WTC11 (cell line): Measurements from ENCODE around the gene VSIG10L2. TPM values are rescaled to one million over a fixed set of nuclear protein-coding genes. Genes with fewer than 3 reads are reported as not detected.

Experiments
- ATAC-seq: fragments of 200-7000 bp; cut with Tn5 transposase; 2 replicates; pipeline ENCODE4 v1.10.0; 2021; ENCODE audit warnings: mild to moderate bottlenecking, moderate library complexity
- CTCF ChIA-PET: fragments of 300-600 bp; sonication (Branson Sonifier 250); formaldehyde crosslinking; loops from one replicate; lab custom pipeline; 2021; ENCODE audit warnings: antibody characterized with exemption; lab: Charles Lee
- POLR2A ChIA-PET: fragments of 350-600 bp; sonication (Branson Sonifier 250); formaldehyde crosslinking; loops from one replicate; lab custom pipeline; 2021; ENCODE audit warnings: antibody characterized with exemption; lab: Charles Lee
- DNase-seq: peaks from one replicate; pipeline ENCODE4 v3.0.0; 2021; ENCODE audit warnings: low spot score
- H3K27ac Mint-ChIP-seq: 2 replicates; pipeline ENCODE4 v1.8.0; 2021; ENCODE audit warnings: mixed read lengths
- H3K27me3 Mint-ChIP-seq: 2 replicates; pipeline ENCODE4 v1.8.0; 2021; ENCODE audit warnings: low read depth, mild to moderate bottlenecking, moderate library complexity, mixed read lengths
- H3K36me3 Mint-ChIP-seq: 2 replicates; pipeline ENCODE4 v1.8.0; 2021; ENCODE audit warnings: mixed read lengths
- H3K4me1 Mint-ChIP-seq: 2 replicates; pipeline ENCODE4 v1.8.0; 2022; ENCODE audit warnings: mixed read lengths
- H3K4me3 Mint-ChIP-seq: 2 replicates; pipeline ENCODE4 v1.8.0; 2021; ENCODE audit warnings: mild to moderate bottlenecking, moderate library complexity, mixed read lengths
- H3K9me3 Mint-ChIP-seq: 2 replicates; pipeline ENCODE4 v1.8.0; 2021; ENCODE audit warnings: mixed read lengths
- AR ChIP-seq: fragments of 250-450 bp; sonication (Bioruptor Pico); IDR thresholded peaks from 2 replicates; pipeline ENCODE4 v1.9.0; 2021; ENCODE audit warnings: mild to moderate bottlenecking
- ARID4B ChIP-seq: sonication (generic); formaldehyde crosslinking; IDR thresholded peaks from 2 replicates; pipeline ENCODE4 v1.8.0; 2023; ENCODE audit warnings: missing genetic modification reagents, mild to moderate bottlenecking, borderline replicate concordance
- ATF1 ChIP-seq: sonication (generic); formaldehyde crosslinking; IDR thresholded peaks from 2 replicates; pipeline ENCODE4 v1.8.1; 2023; ENCODE audit warnings: mild to moderate bottlenecking, moderate library complexity, missing genetic modification reagents
- CBFB ChIP-seq: sonication (generic); formaldehyde crosslinking; IDR thresholded peaks from 2 replicates; pipeline ENCODE4 v1.8.1; 2022; ENCODE audit warnings: mild to moderate bottlenecking, low read depth, missing genetic modification reagents
- ERG ChIP-seq: fragments of 250-450 bp; sonication (Bioruptor Pico); IDR thresholded peaks from 2 replicates; pipeline ENCODE4 v1.8.0; 2021; ENCODE audit warnings: mild to moderate bottlenecking
- FOXJ3 ChIP-seq: sonication (generic); formaldehyde crosslinking; IDR thresholded peaks from 2 replicates; pipeline ENCODE4 v1.9.0; 2021; ENCODE audit warnings: missing genetic modification reagents, mild to moderate bottlenecking, borderline replicate concordance
- HMGXB4 ChIP-seq: sonication (generic); formaldehyde crosslinking; IDR thresholded peaks from 2 replicates; pipeline ENCODE4 v1.8.1; 2023; ENCODE audit warnings: mild to moderate bottlenecking, moderate library complexity, missing genetic modification reagents
- PRRX2 ChIP-seq: fragments of 250-450 bp; sonication (Bioruptor Pico); IDR thresholded peaks from 2 replicates; pipeline ENCODE4 v1.8.0; 2021; ENCODE audit warnings: mild to moderate bottlenecking
- USF1 ChIP-seq: sonication (generic); formaldehyde crosslinking; IDR thresholded peaks from 2 replicates; pipeline ENCODE4 v1.8.0; 2022; ENCODE audit warnings: mild to moderate bottlenecking, missing genetic modification reagents
- ZNF317 ChIP-seq: sonication (generic); formaldehyde crosslinking; IDR thresholded peaks from 2 replicates; pipeline ENCODE4 v1.8.1; 2023; ENCODE audit warnings: low read depth, mild to moderate bottlenecking, moderate library complexity, missing genetic modification reagents, borderline replicate concordance
- ZNF396 ChIP-seq: fragments of 250-450 bp; sonication (Bioruptor Pico); IDR thresholded peaks from 2 replicates; pipeline ENCODE4 v1.8.0; 2021; ENCODE audit warnings: mild to moderate bottlenecking, moderate library complexity, borderline replicate concordance
- ZNF425 ChIP-seq: fragments of 250-450 bp; sonication (Bioruptor Pico); conservative IDR thresholded peaks from 2 replicates; pipeline ENCODE4 v1.9.0; 2021; ENCODE audit warnings: mild to moderate bottlenecking
- total RNA-seq: library from RNA; stranded (reverse); gene quantifications from 3 replicates; pipeline ENCODE4 v1.2.3, GENCODE V29; 2021

The VSIG10L2 gene
- total RNA-seq, 1 experiment from 2014 or later = not detected

GRCh38 chr11:125942771-125943428 lies 2.9 kb upstream of the VSIG10L2 start (continued):
- TF ChIP-seq ERG (CRISPR knock-in tag) (no peak), FOXJ3 (CRISPR knock-in tag) (no peak), USF1 (CRISPR knock-in tag) (no peak), AR (CRISPR knock-in tag) (no peak), ATF1 (CRISPR knock-in tag) (no peak), HMGXB4 (no peak), ARID4B (CRISPR knock-in tag) (no peak), ZNF396 (no peak)

GRCh38 chr11:125943661-125944349 lies 2.0 kb upstream of the VSIG10L2 start:
- H3K4me1 Mint-ChIP-seq = peaks cover 21% of the 10 kb centered on the region
- no peak overlapping the region for H3K4me3 Mint-ChIP-seq
- H3K27me3 Mint-ChIP-seq = no peaks in the 10 kb centered on the region; the same call in 1 of the 2 replicates
- ChIA-PET POLR2A (no interaction called here), CTCF (interaction anchor here (0.8 to 3.2 kb wide), 15 partner anchors 13 to 246 kb away, joined by 3 to 28 read pairs (median 6); no protein-coding TSS in a partner anchor)
- TF ChIP-seq CBFB (no peak), ZNF425 (no peak), PRRX2 (CRISPR knock-in tag) (no peak), ZNF317 (CRISPR knock-in tag) (no peak)
- no peak for ATAC-seq
- H3K27ac Mint-ChIP-seq = no peak overlapping the region
- H3K9me3 Mint-ChIP-seq = no peaks in the 10 kb centered on the region
- no peaks in the 10 kb centered on the region for H3K36me3 Mint-ChIP-seq
- no peak for DNase-seq
